Heart left ventricle (tissue), 16 donors: Measurements from ENCODE around the gene PSMG3. TPM values are rescaled to one million over a fixed set of nuclear protein-coding genes. Genes with fewer than 3 reads are reported as not detected.

Source experiments
- ATAC-seq, 4 donors: fragments of 200-7000 bp; cut with Tn5 transposase; one replicate each; pipeline ENCODE4 v1.9.1; 2020 to 2022; ENCODE audit warnings: moderate library complexity in 4 of 4, mild to moderate bottlenecking in 3 of 4, moderate number of reproducible peaks in 1 of 4
- DNase-seq, 5 donors: peaks; one replicate each; pipeline ENCODE4 v3.0.0-alpha.2; 2020
- H3K27ac ChIP-seq, 12 donors: fragments of 200-600 bp; sonication (generic) in 4 of 12; one replicate each; pipeline versions ENCODE4 v1.5.0 to v1.8.0; 2016 to 2022; ENCODE audit warnings: mild to moderate bottlenecking in 2 of 12
- H3K27me3 ChIP-seq, 9 donors: fragments of 200-600 bp; sonication (generic) in 2 of 9; one replicate each; pipeline versions ENCODE4 v1.5.1 to v1.8.0; 2016 to 2022; ENCODE audit warnings: mild to moderate bottlenecking in 3 of 9
- H3K36me3 ChIP-seq, 9 donors: fragments of 200-600 bp; sonication (generic) in 2 of 9; one replicate each; pipeline versions ENCODE4 v1.5.0 to v1.8.0; 2018 to 2022; ENCODE audit warnings: mild to moderate bottlenecking in 2 of 9
- H3K4me1 ChIP-seq, 12 donors: fragments of 200-600 bp; sonication (generic) in 4 of 12; one replicate each; pipeline versions ENCODE4 v1.5.0 to v1.8.0; 2016 to 2022; ENCODE audit warnings: mild to moderate bottlenecking in 3 of 12
- H3K4me3 ChIP-seq, 12 donors: fragments of 200-600 bp; sonication (generic) in 4 of 12; one replicate each; pipeline versions ENCODE4 v1.5.0 to v1.8.0; 2017 to 2022; ENCODE audit warnings: mild to moderate bottlenecking in 9 of 12, moderate library complexity in 4 of 12
- H3K9me3 ChIP-seq, 12 donors: fragments of 200-600 bp; sonication (generic) in 4 of 12; one replicate each; pipeline versions ENCODE4 v1.5.0 to v1.8.0; 2016 to 2022; ENCODE audit warnings: mild to moderate bottlenecking in 1 of 12
- CTCF ChIP-seq, 12 donors: fragments of 200-600 bp; sonication (generic) in 4 of 12; IDR thresholded peaks; one replicate each; pipeline versions ENCODE4 v1.5.0 to v1.8.0; 2018 to 2022; ENCODE audit warnings: antibody characterized with exemption in 12 of 12, mild to moderate bottlenecking in 5 of 12
- POLR2A ChIP-seq, 2 donors: fragments of 450-650 bp; IDR thresholded peaks; one replicate each; pipeline ENCODE4 v1.6.1; 2017; ENCODE audit warnings: antibody characterized with exemption in 2 of 2, mild to moderate bottlenecking in 2 of 2, moderate library complexity in 2 of 2
- WGBS, 4 donors: extraction: QIAGEN DNeasy Blood & Tissue Kit in 2 of 4; methylation state at CpG; one replicate each; pipeline versions ENCODE4 v1.1.5 to v1.1.7; 2013 to 2018; 5-methylcytosine and 5-hydroxymethylcytosine counted together
- intact Hi-C, 10 donors: fragments of 100-400 bp; cut with DNase I; formaldehyde crosslinking; loops; one replicate each; pipeline versions ENCODE4 v1.11.1 to v1.14.2; 2022
- polyA plus RNA-seq, 2 donors: library from polyadenylated mRNA; stranded (reverse); fragments of 200-250 nt; gene quantifications; one replicate each; pipeline ENCODE4 v1.2.3, GENCODE V29; 2013
- total RNA-seq, 9 donors: library from RNA; depleted of rRNA in 2 of 9; stranded (reverse); fragments of >200 nt in 2 of 9; fragmentation: NEBNext Ultra II Directional in 3 of 9; extraction: Animal tissue kit (Norgen Biotek cat#: 25700) in 3 of 9; gene quantifications; one replicate each; pipeline versions ENCODE4 v1.1.0 to v1.2.4, GENCODE V29; 2016 to 2023
- donor health status: ischemic (EF 13 %, LVEDD 7.1; RV severe dilation, severe dysfunction).
- donor health status: healthy with polysubstance abuse.
- donor health status: DM: no; HTN: yes; CAD: no.
- donor health status: DM: no; HTN: no; CAD: no.
- donor health status: ischemic (EF 25% LVEDD 6.9; RV normal size, moderate dysfunction).
- donor health status: ischemic (EF 25% LVEDD 5.7; RV mildly dilated, moderate dysfunction).
- donor health status: healthy.
- donor health status: DM: yes; HTN: yes; CAD: no.
- donor health status: ischemic (EF 35%, LVEDD 5.7; RV mildly dilated, moderate dysfunction).
- donor health status: nonischemic (EF 11% LVEDD 7.7; RV severe dilation, severe dysfunction).
- donor health status: DM: yes; HTN: yes; CAD: no.
- donor health status: PGD.
- donor health status: ischemic (EF 29% LVEDD 5.4; RV normal size, mild dysfunction).
- donor health status: nonischemic (EF 23%, LVEDD 6.1; RV moderate dilation, normal function).

The PSMG3 gene
- total and polyA plus RNA-seq, 11 donors: 7.3 to 36.5 (median 13.8) TPM

DNA sequence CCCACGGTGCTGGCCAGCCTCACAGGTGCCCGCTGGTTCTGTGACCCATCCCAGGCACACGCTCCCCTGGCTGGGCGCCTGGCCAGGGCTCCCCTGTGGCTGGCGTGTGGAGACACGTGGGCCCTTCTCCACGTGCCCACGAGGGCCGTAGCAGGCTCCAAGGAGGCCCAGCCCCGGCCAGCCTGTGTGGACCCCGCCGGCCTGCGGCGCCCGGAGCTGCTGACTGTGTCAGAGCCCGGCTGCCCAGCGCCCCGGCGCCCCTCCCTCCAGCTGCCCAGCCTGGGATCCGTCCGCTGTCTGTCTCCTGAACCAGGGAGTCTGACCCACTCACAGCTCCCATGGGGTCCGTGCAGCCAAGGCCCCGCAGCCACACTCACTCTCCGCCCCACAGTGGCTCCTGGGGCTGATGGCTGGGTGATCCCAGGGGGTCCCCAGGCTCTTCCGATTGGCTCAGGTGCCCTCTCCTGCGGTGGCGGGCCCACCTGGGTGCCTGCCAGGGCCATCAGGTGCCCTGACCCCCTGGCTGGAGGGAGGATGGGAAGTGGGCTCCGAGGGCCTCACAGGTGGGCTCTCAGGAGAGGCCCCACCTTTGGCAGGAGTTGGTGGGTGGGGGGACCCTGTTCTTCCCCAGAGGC, 23.4 kb downstream of the PSMG3 start:
- peaks cover 0 to 27% (median 19%) of the 10 kb centered on the region in 9 donors for H3K36me3 ChIP-seq
- WGBS, 4 donors: 81 to 84% (median 84%) methylated on average over 17 to 28 of the region's 28 CpGs
- DNase-seq (no peak), ATAC-seq (no peak)
- no peak for TF ChIP-seq CTCF (IDR thresholded peaks at IDR 0.05)
- TF ChIP-seq POLR2A (IDR thresholded peaks at IDR 0.05): no peak
- H3K27ac ChIP-seq: no peak overlapping the region
- no peaks in the 10 kb centered on the region for H3K27me3 ChIP-seq
- H3K9me3 ChIP-seq: no peaks in the 10 kb centered on the region
- peaks cover 0 to 15% (median 7%) of the 10 kb centered on the region in 12 donors for H3K4me1 ChIP-seq
- no peak overlapping the region for H3K4me3 ChIP-seq
- intact Hi-C loops: no loop called here

DNA sequence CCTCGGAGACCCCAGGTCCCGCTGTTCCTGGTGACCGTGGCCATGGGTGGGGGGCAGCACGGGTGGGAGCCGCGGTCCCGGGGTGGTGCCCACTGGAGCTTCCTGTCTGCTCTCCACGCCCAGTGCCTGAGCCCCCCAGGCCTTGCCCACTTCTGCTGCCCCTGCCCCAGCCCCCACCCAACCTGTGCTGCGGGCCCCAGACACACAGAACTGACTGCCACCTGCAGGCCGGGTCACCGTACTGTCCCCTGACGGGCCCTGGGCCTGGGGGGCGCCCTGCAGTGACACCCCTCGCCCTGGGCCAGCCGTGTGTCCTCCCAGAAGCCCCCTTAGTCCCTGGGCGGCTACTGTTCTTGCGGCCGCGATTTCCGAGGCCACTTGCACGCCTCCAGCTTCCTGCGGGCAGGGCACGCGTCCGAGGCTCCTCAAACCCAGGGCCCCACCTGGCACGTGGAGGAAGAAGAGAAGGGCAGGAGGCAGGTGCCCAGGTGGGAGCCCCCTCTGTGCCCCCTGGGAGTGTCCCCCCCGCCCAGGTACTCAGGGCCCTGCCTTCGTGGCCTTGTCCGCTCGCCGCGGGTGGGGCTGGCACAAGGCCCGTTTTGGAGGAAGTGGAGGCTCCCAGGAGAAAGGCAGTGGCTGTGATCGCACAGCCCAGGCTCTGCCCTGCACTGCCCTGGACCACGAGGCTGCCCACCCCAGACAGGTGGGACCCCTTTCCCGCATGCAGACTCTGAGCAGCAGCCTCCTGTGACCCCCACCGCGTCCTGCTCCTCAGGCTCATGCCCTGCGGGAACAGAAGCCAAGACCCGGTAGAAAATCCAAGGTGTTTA, 24.2 kb downstream of the PSMG3 start:
- H3K36me3 ChIP-seq: peaks cover 0 to 35% (median 24%) of the 10 kb centered on the region in 9 donors
- no peak overlapping the region for H3K4me3 ChIP-seq
- H3K4me1 ChIP-seq: peaks cover 0 to 15% (median 7%) of the 10 kb centered on the region in 12 donors
- H3K9me3 ChIP-seq: no peaks in the 10 kb centered on the region
- H3K27ac ChIP-seq: peak overlapping the region in 1 of 12 donors; percentile 28
- intact Hi-C loops: no loop called here
- ATAC-seq: peak in 2 of 4 donors; percentile 2 to 15
- no peaks in the 10 kb centered on the region for H3K27me3 ChIP-seq
- TF ChIP-seq POLR2A (IDR thresholded peaks at IDR 0.05): no peak
- peak in 1 of 12 donors; percentile 22 for TF ChIP-seq CTCF (IDR thresholded peaks at IDR 0.05)
- WGBS, 4 donors: 56 to 75% (median 67%) methylated on average over 8 to 40 of the region's 40 CpGs
- DNase-seq: no peak

GRCh38 chr7:1544896-1545416, 24.9 kb downstream of the PSMG3 start:
- 74 to 80% (median 77%) methylated on average over 5 to 16 of the region's 16 CpGs for WGBS, 4 donors
- no peak for DNase-seq
- no peaks in the 10 kb centered on the region for H3K27me3 ChIP-seq
- TF ChIP-seq POLR2A (IDR thresholded peaks at IDR 0.05) (no peak), CTCF (IDR thresholded peaks at IDR 0.05) (no peak)
- ATAC-seq: no peak
- no peak overlapping the region for H3K4me3 ChIP-seq
- peaks cover 0 to 15% (median 7%) of the 10 kb centered on the region in 12 donors for H3K4me1 ChIP-seq
- peaks cover 0 to 42% (median 31%) of the 10 kb centered on the region in 9 donors for H3K36me3 ChIP-seq
- H3K27ac ChIP-seq: peak overlapping the region in 3 of 12 donors; percentile 25 to 38 (median 28)
- no peaks in the 10 kb centered on the region for H3K9me3 ChIP-seq
- intact Hi-C loops: no loop called here
